Measurements from ENCODE around the gene SMIM5. TPM values are rescaled to one million over a fixed set of nuclear protein-coding genes. Genes with fewer than 3 reads are reported as not detected.

The SMIM5 gene
- total and polyA plus RNA-seq, 2 of the 13 experiments (the other 11 are each of a cell fraction or from before 2014, with no cell fraction given), result not detected

DNA sequence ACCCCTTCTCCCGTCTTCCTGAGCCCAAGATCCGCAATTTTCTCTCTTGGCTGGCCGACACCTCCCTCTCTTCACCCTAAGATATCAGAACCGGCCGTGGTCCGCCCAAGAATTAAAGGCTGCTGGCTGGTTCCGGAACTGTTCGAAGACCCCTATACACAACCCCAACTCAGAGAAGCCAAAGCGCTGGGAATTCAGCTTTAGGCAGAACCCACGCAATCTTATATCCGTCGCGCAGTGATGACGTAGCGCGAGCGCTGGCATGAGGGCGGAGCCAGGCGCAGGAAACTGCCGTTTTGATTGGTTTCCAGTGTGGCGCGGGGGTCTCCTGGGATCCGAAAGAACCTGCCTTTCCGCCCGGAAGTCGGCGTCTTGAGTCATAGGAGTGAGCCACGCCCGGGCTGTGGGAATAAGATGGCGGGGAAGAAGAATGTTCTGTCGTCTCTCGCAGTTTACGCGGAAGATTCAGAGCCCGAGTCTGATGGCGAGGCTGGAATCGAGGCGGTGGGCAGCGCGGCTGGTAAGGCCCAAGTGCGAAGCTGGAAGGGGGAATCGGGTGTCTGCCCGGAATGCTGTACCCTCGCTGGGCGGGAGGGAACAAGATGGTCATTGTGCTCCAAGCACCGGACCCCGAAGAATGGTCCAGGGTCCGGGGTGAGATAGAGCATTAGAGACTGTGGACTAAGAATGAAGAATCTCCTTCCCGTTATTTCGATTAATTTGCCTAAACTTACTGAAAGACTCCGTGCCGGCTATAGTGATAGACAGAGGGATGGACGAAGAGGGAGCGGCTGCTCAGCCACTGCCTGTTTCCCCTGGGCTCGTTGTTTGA lies 33.9 kb downstream of the SMIM5 start, which contains the start of the genes RECQL5 and SAP30BP (continued):
- TF ChIP-seq, protein P1, sequence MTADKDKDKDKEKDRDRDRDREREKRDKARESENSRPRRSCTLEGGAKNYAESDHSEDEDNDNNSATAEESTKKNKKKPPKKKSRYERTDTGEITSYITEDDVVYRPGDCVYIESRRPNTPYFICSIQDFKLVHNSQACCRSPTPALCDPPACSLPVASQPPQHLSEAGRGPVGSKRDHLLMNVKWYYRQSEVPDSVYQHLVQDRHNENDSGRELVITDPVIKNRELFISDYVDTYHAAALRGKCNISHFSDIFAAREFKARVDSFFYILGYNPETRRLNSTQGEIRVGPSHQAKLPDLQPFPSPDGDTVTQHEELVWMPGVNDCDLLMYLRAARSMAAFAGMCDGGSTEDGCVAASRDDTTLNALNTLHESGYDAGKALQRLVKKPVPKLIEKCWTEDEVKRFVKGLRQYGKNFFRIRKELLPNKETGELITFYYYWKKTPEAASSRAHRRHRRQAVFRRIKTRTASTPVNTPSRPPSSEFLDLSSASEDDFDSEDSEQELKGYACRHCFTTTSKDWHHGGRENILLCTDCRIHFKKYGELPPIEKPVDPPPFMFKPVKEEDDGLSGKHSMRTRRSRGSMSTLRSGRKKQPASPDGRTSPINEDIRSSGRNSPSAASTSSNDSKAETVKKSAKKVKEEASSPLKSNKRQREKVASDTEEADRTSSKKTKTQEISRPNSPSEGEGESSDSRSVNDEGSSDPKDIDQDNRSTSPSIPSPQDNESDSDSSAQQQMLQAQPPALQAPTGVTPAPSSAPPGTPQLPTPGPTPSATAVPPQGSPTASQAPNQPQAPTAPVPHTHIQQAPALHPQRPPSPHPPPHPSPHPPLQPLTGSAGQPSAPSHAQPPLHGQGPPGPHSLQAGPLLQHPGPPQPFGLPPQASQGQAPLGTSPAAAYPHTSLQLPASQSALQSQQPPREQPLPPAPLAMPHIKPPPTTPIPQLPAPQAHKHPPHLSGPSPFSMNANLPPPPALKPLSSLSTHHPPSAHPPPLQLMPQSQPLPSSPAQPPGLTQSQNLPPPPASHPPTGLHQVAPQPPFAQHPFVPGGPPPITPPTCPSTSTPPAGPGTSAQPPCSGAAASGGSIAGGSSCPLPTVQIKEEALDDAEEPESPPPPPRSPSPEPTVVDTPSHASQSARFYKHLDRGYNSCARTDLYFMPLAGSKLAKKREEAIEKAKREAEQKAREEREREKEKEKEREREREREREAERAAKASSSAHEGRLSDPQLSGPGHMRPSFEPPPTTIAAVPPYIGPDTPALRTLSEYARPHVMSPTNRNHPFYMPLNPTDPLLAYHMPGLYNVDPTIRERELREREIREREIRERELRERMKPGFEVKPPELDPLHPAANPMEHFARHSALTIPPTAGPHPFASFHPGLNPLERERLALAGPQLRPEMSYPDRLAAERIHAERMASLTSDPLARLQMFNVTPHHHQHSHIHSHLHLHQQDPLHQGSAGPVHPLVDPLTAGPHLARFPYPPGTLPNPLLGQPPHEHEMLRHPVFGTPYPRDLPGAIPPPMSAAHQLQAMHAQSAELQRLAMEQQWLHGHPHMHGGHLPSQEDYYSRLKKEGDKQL (CRISPR knock-in tag; IDR thresholded peaks at IDR 0.05; ENCODE audit: low read depth), result no peak
- TF ChIP-seq ZNF792 (CRISPR knock-in tag; IDR thresholded peaks at IDR 0.05) (peak; percentile 33; the same call in 1 of the 2 replicates), HMG20A (CRISPR knock-in tag; IDR thresholded peaks at IDR 0.05; ENCODE audit: borderline replicate concordance) (no peak), ZNF30 (CRISPR knock-in tag; IDR thresholded peaks at IDR 0.05) (no peak), ZNF761 (CRISPR knock-in tag; conservative IDR thresholded peaks at IDR 0.05) (peak; percentile 78), SRSF9 (IDR thresholded peaks at IDR 0.05; ENCODE audit: borderline replicate concordance, insufficient read depth, low read depth, low read length, poor library complexity, severe bottlenecking) (no peak), NFKBIZ (CRISPR knock-in tag; IDR thresholded peaks at IDR 0.05) (0 out of 2 replicates have a peak, but pooled peaks have one; percentile 12), ZNF484 (CRISPR knock-in tag; IDR thresholded peaks at IDR 0.05; ENCODE audit: borderline replicate concordance, low read depth) (no peak), JUN (CRISPR knock-in tag; IDR thresholded peaks at IDR 0.05) (no peak; the same call in 1 of the 2 replicates), KDM4B (CRISPR knock-in tag; IDR thresholded peaks at IDR 0.05) (0 out of 2 replicates have a peak, but pooled peaks have one; percentile 7), TBL1XR1 (IDR thresholded peaks at IDR 0.05; ENCODE audit: borderline replicate concordance, low read length, partially characterized antibody) (peak; percentile 27), ZC3H4 (CRISPR knock-in tag; IDR thresholded peaks at IDR 0.05; ENCODE audit: borderline replicate concordance) (no peak), MTF2 (CRISPR knock-in tag; IDR thresholded peaks at IDR 0.05; ENCODE audit: borderline replicate concordance) (peak; percentile 75; the same call in 1 of the 2 replicates), ZNF83 (CRISPR knock-in tag; IDR thresholded peaks at IDR 0.05; ENCODE audit: borderline replicate concordance) (no peak)
- TF ChIP-seq, protein P2, sequence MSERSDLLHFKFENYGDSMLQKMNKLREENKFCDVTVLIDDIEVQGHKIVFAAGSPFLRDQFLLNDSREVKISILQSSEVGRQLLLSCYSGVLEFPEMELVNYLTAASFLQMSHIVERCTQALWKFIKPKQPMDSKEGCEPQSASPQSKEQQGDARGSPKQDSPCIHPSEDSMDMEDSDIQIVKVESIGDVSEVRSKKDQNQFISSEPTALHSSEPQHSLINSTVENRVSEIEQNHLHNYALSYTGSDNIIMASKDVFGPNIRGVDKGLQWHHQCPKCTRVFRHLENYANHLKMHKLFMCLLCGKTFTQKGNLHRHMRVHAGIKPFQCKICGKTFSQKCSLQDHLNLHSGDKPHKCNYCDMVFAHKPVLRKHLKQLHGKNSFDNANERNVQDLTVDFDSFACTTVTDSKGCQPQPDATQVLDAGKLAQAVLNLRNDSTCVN (CRISPR knock-in tag; IDR thresholded peaks at IDR 0.05; ENCODE audit: borderline replicate concordance), result no peak
- TF ChIP-seq, protein P3, sequence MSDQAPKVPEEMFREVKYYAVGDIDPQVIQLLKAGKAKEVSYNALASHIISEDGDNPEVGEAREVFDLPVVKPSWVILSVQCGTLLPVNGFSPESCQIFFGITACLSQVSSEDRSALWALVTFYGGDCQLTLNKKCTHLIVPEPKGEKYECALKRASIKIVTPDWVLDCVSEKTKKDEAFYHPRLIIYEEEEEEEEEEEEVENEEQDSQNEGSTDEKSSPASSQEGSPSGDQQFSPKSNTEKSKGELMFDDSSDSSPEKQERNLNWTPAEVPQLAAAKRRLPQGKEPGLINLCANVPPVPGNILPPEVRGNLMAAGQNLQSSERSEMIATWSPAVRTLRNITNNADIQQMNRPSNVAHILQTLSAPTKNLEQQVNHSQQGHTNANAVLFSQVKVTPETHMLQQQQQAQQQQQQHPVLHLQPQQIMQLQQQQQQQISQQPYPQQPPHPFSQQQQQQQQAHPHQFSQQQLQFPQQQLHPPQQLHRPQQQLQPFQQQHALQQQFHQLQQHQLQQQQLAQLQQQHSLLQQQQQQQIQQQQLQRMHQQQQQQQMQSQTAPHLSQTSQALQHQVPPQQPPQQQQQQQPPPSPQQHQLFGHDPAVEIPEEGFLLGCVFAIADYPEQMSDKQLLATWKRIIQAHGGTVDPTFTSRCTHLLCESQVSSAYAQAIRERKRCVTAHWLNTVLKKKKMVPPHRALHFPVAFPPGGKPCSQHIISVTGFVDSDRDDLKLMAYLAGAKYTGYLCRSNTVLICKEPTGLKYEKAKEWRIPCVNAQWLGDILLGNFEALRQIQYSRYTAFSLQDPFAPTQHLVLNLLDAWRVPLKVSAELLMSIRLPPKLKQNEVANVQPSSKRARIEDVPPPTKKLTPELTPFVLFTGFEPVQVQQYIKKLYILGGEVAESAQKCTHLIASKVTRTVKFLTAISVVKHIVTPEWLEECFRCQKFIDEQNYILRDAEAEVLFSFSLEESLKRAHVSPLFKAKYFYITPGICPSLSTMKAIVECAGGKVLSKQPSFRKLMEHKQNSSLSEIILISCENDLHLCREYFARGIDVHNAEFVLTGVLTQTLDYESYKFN (CRISPR knock-in tag; conservative IDR thresholded peaks at IDR 0.05), result no peak; the same call in 1 of the 2 replicates
- TF ChIP-seq, protein P4, sequence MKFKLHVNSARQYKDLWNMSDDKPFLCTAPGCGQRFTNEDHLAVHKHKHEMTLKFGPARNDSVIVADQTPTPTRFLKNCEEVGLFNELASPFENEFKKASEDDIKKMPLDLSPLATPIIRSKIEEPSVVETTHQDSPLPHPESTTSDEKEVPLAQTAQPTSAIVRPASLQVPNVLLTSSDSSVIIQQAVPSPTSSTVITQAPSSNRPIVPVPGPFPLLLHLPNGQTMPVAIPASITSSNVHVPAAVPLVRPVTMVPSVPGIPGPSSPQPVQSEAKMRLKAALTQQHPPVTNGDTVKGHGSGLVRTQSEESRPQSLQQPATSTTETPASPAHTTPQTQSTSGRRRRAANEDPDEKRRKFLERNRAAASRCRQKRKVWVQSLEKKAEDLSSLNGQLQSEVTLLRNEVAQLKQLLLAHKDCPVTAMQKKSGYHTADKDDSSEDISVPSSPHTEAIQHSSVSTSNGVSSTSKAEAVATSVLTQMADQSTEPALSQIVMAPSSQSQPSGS (CRISPR knock-in tag; IDR thresholded peaks at IDR 0.05), result no peak

All from HepG2 (cell line).